HEK293T (cell line): ENCODE data around the gene ABCG4.

Experiments
- CTCF ChIA-PET: fragments of 350-600 bp; formaldehyde crosslinking; extraction: SDS; loops from one replicate; lab custom pipeline; 2021; ENCODE audit warnings: antibody characterized with exemption, inconsistent platforms; lab: Yijun Ruan, JAX
- POLR2A ChIA-PET: fragments of 350-600 bp; formaldehyde crosslinking; extraction: SDS; loops from one replicate; lab custom pipeline; 2020; ENCODE audit warnings: antibody characterized with exemption, inconsistent platforms; lab: Yijun Ruan, JAX
- DNase-seq: peaks from one replicate; pipeline ENCODE4 v3.0.0; 2012; ENCODE audit warnings: mixed read lengths; ENCODE audit errors: extremely low spot score
- ARNT ChIP-seq: fragments of 450-650 bp; IDR thresholded peaks from 2 replicates; pipeline ENCODE4 v1.6.1; 2017; ENCODE audit warnings: mild to moderate bottlenecking
- BHLHE40 ChIP-seq: fragments of 450-650 bp; IDR thresholded peaks from 2 replicates; pipeline ENCODE4 v1.6.1; 2016; ENCODE audit warnings: mild to moderate bottlenecking, moderate library complexity, borderline replicate concordance
- CTBP1 ChIP-seq: fragments of 450-650 bp; IDR thresholded peaks from 2 replicates; pipeline ENCODE4 v1.6.1; 2016; ENCODE audit warnings: borderline replicate concordance
- ELF4 ChIP-seq: fragments of 450-650 bp; IDR thresholded peaks from 2 replicates; pipeline ENCODE4 v1.6.1; 2017; ENCODE audit warnings: antibody characterized with exemption
- FOXA1 ChIP-seq: fragments of 450-650 bp; IDR thresholded peaks from 2 replicates; pipeline ENCODE4 v1.6.1; 2016; ENCODE audit warnings: mild to moderate bottlenecking
- FOXK2 ChIP-seq: fragments of 450-650 bp; IDR thresholded peaks from 2 replicates; pipeline ENCODE4 v1.6.1; 2016; ENCODE audit warnings: mild to moderate bottlenecking
- FOXM1 ChIP-seq: fragments of 450-650 bp; IDR thresholded peaks from 2 replicates; pipeline ENCODE4 v1.6.1; 2017; ENCODE audit warnings: mild to moderate bottlenecking, borderline replicate concordance
- HDGF ChIP-seq: fragments of 450-650 bp; IDR thresholded peaks from 2 replicates; pipeline ENCODE4 v1.6.1; 2017; ENCODE audit warnings: antibody characterized with exemption, borderline replicate concordance
- L3MBTL2 ChIP-seq: fragments of 450-650 bp; conservative IDR thresholded peaks from 2 replicates; pipeline ENCODE4 v1.6.1; 2016; ENCODE audit warnings: mild to moderate bottlenecking
- LEF1 ChIP-seq: fragments of 450-650 bp; IDR thresholded peaks from 2 replicates; pipeline ENCODE4 v1.6.1; 2017; ENCODE audit warnings: mild to moderate bottlenecking, borderline replicate concordance
- NFRKB ChIP-seq: fragments of 450-650 bp; IDR thresholded peaks from 2 replicates; pipeline ENCODE4 v1.6.1; 2016; ENCODE audit warnings: mild to moderate bottlenecking, moderate library complexity
- PKNOX1 ChIP-seq: fragments of 450-650 bp; IDR thresholded peaks from 2 replicates; pipeline ENCODE4 v1.6.1; 2016
- SP1 ChIP-seq: fragments of 450-650 bp; IDR thresholded peaks from 2 replicates; pipeline ENCODE4 v1.6.1; 2017
- SUZ12 ChIP-seq: fragments of 450-650 bp; IDR thresholded peaks from 2 replicates; pipeline ENCODE4 v1.6.1; 2016; ENCODE audit warnings: mild to moderate bottlenecking
- TARDBP ChIP-seq: fragments of 450-650 bp; IDR thresholded peaks from 2 replicates; pipeline ENCODE4 v1.6.1; 2016
- ZNF384 ChIP-seq: fragments of 450-650 bp; IDR thresholded peaks from 2 replicates; pipeline ENCODE4 v1.6.1; 2016

Gene ABCG4

DNA sequence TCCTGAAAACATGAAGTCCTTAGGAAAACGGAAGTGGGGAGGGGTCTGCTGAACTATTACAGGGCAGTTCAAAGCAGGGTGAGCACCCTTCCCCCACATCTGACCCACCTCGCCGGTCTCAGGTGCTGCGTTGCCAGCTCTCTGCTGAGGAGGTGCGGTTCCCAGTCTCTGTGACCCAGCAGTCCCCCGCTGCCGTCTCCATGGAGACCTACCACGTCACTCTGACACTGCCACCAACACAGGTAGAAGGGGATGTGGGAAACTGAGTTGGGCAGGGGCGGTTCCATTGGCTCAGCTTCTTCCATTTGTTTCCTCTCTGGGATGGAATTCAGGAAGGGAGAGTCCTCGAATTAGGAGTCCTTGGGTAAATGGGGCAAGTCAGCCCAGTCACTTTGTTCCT lies 38.4 kb upstream of the ABCG4 start:
- DNase-seq = no peak
- POLR2A ChIA-PET = interaction anchor here (1.7 to 7.0 kb wide), 2 partner anchors 11 to 25 kb away, joined by 4 to 67 read pairs; partner anchors contain the start of genes HINFP and HMBS
- CTCF ChIA-PET = interaction anchor here (1.4 kb wide), 1 partner anchor 213 kb away, joined by 3 read pairs; no protein-coding TSS in a partner anchor
- TF ChIP-seq NFRKB (no peak), SP1 (no peak), TARDBP (no peak), FOXK2 (no peak), SUZ12 (no peak), FOXM1 (no peak), FOXA1 (no peak), CTBP1 (no peak), ELF4 (no peak), HDGF (no peak), PKNOX1 (no peak), BHLHE40 (no peak), LEF1 (no peak), ARNT (no peak)

- TF ChIP-seq BHLHE40 (no peak), FOXM1 (no peak), ELF4 (no peak), FOXA1 (no peak), HDGF (no peak), ARNT (no peak), FOXK2 (no peak), SP1 (no peak), CTBP1 (no peak), L3MBTL2 (no peak), PKNOX1 (no peak), SUZ12 (no peak), LEF1 (no peak), NFRKB (no peak), ZNF384 (no peak), TARDBP (no peak)
- CTCF ChIA-PET = no interaction called here
- no peak for DNase-seq
- POLR2A ChIA-PET = interaction anchor here (1.7 to 7.0 kb wide), 3 partner anchors 9 to 26 kb away, joined by 4 to 67 read pairs (median 8); partner anchors contain the start of genes DPAGT1, HINFP and HMBS
Measured at GRCh38 chr11:119111361-119111925, 37.4 kb upstream of the ABCG4 start.

DNA sequence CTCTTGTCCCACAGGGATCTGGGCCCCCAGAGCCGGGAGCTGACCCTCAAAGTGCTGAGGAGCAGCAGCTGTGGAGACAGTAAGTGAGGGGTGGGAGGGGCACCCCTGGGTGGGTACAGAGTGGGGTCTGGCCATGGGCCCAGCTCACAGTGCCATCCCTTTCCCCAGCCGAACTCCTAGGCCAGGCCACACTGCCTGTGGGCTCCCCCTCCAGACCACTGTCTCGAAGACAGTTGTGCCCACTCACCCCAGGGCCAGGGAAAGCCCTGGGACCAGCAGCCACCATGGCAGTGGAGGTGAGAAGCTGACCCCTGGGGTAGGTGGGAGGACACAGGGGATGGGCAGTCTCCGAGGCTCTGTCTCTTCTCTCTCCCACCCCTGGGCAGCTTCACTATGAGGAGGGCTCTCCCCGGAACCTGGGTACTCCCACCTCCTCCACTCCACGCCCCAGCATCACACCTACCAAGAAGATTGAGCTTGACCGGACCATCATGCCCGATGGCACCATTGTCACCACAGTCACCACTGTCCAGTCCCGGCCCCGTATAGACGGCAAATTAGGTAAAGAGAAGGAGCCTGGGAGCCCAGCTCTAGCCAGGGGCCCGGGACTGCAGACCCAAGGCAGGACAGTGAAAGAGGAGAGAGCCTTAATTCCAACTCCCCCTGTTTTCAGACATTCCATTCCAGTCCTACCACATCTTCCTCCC lies 36.4 kb upstream of the ABCG4 start:
- TF ChIP-seq FOXA1 (no peak), BHLHE40 (no peak), CTBP1 (no peak), ARNT (no peak), TARDBP (no peak)
- ChIA-PET CTCF (no interaction called here), POLR2A (interaction anchor here (1.9 to 7.0 kb wide), 2 partner anchors 9 to 10 kb away, joined by 8 to 67 read pairs; partner anchors contain the start of genes DPAGT1 and HINFP)
- DNase-seq = no peak

- CTCF ChIA-PET = no interaction called here
- no peak for TF ChIP-seq NFRKB
- TF ChIP-seq L3MBTL2 = no peak
- no peak for TF ChIP-seq CTBP1
- TF ChIP-seq SUZ12 = no peak
- TF ChIP-seq FOXK2 = no peak
- no peak for TF ChIP-seq LEF1
- DNase-seq = no peak
- POLR2A ChIA-PET = no interaction called here
Measured at GRCh38 chr11:119113716-119114115, 35.1 kb upstream of the ABCG4 start.

GRCh38 chr11:119114351-119114750 lies 34.5 kb upstream of the ABCG4 start:
- TF ChIP-seq TARDBP (no peak), LEF1 (no peak), ARNT (no peak), FOXA1 (no peak), HDGF (no peak), CTBP1 (no peak), PKNOX1 (no peak), FOXK2 (no peak), ELF4 (no peak), ZNF384 (no peak), SUZ12 (no peak), L3MBTL2 (no peak), BHLHE40 (no peak)
- POLR2A ChIA-PET = no interaction called here
- no peak for DNase-seq
- CTCF ChIA-PET = no interaction called here
